Measurements from ENCODE around the gene ADTRP.

DNA sequence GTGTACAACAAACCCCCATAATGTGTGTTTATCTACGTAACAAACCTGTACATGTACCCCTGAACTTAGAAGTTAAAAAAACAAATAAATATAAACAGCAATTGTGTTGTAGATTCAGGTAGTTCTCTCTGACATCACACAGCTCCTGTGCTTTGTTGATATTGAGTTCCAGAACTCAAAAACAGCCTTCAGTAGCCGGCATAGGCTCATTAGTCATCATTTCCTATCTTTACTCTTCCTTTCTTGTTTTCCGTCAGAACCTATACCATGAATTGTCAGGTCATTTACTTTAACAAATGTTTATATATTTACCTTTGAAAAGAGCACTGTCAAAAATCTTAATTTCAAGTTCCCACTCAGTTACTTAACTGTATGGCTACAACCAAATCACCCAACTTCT, 88.8 kb downstream of the ADTRP start:
- TF ChIP-seq, protein P1, sequence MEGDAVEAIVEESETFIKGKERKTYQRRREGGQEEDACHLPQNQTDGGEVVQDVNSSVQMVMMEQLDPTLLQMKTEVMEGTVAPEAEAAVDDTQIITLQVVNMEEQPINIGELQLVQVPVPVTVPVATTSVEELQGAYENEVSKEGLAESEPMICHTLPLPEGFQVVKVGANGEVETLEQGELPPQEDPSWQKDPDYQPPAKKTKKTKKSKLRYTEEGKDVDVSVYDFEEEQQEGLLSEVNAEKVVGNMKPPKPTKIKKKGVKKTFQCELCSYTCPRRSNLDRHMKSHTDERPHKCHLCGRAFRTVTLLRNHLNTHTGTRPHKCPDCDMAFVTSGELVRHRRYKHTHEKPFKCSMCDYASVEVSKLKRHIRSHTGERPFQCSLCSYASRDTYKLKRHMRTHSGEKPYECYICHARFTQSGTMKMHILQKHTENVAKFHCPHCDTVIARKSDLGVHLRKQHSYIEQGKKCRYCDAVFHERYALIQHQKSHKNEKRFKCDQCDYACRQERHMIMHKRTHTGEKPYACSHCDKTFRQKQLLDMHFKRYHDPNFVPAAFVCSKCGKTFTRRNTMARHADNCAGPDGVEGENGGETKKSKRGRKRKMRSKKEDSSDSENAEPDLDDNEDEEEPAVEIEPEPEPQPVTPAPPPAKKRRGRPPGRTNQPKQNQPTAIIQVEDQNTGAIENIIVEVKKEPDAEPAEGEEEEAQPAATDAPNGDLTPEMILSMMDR (IDR thresholded peaks at IDR 0.05) = no peak
- no peak for TF ChIP-seq POLR2A (IDR thresholded peaks at IDR 0.05)

Data from uterus (tissue), 2 donors.